GM19240 (cell line): ENCODE data around the gene ZNF500.

Experiments used
- DNase-seq: peaks from one replicate; pipeline ENCODE4 v3.0.0; 2011; ENCODE audit warnings: low spot score; ENCODE audit not compliant: insufficient read length

Gene ZNF500

GRCh38 chr16:4772351-4772750, 5.4 kb upstream of the ZNF500 start:
- no peak for DNase-seq

GRCh38 chr16:4771646-4772045, 4.7 kb upstream of the ZNF500 start:
- no peak for DNase-seq

- DNase-seq: no peak
These were observed 2.3 kb upstream of the ZNF500 start for GRCh38 chr16:4769306-4769638.

GRCh38 chr16:4768549-4769305, 1.8 kb upstream of the ZNF500 start:
- peak; percentile 89 for DNase-seq

- no peak for DNase-seq
These were observed 1.0 kb upstream of the ZNF500 start for GRCh38 chr16:4767872-4768548.

GRCh38 chr16:4765511-4766474, 1.2 kb downstream of the ZNF500 start:
- DNase-seq: no peak

GRCh38 chr16:4763791-4764190, 3.2 kb downstream of the ZNF500 start:
- DNase-seq: no peak

- no peak for DNase-seq
These were observed 4.8 kb downstream of the ZNF500 start for GRCh38 chr16:4762205-4762604.

GRCh38 chr16:4760221-4760910, 6.6 kb downstream of the ZNF500 start:
- no peak for DNase-seq

- no peak for DNase-seq
These were observed 11.3 kb downstream of the ZNF500 start for GRCh38 chr16:4755687-4756086.

GRCh38 chr16:4754865-4755264, 12.1 kb downstream of the ZNF500 start:
- no peak for DNase-seq

GRCh38 chr16:4753227-4753626, 13.7 kb downstream of the ZNF500 start:
- DNase-seq: no peak

GRCh38 chr16:4752351-4753100, 14.4 kb downstream of the ZNF500 start:
- no peak for DNase-seq

GRCh38 chr16:4750896-4751295, 16.1 kb downstream of the ZNF500 start:
- DNase-seq: no peak

GRCh38 chr16:4749700-4750257, 17.2 kb downstream of the ZNF500 start:
- DNase-seq: no peak

GRCh38 chr16:4748682-4749411, 18.1 kb downstream of the ZNF500 start:
- no peak for DNase-seq

- no peak for DNase-seq
These were observed 18.9 kb downstream of the ZNF500 start for GRCh38 chr16:4747906-4748681.

- no peak for DNase-seq
These were observed 19.9 kb downstream of the ZNF500 start for GRCh38 chr16:4746991-4747574.

- DNase-seq: no peak
These were observed 20.7 kb downstream of the ZNF500 start for GRCh38 chr16:4746215-4746614.
